ENCODE measurements around the gene VTI1A. TPM values are rescaled to one million over a fixed set of nuclear protein-coding genes. Genes with fewer than 3 reads are reported as not detected.

The VTI1A gene
- total and polyA plus RNA-seq, 9 of the 15 experiments (the other 6 are each of a cell fraction or from before 2014, with no cell fraction given) = 9.3 to 21.4 (median 16.0) TPM

GRCh38 chr10:112446855-112447619 is at the start of gene VTI1A, which contains the start of gene ZDHHC6 (continued):
- TF ChIP-seq CREB3 (tag; conservative IDR thresholded peaks at IDR 0.05; ENCODE audit: low read depth) = 0 out of 2 replicates have a peak, but pooled peaks have one; percentile 58
- peak; percentile 67 for TF ChIP-seq GTF2A2 (tag; IDR thresholded peaks at IDR 0.05)
- TF ChIP-seq C11orf30 (IDR thresholded peaks at IDR 0.05; ENCODE audit: low read depth) = peak; percentile 99
- TF ChIP-seq HNRNPL (IDR thresholded peaks at IDR 0.05; ENCODE audit: low read depth, low read length) = no peak
- no peak for TF ChIP-seq ZNF224 (CRISPR knock-in tag; IDR thresholded peaks at IDR 0.05)
- no peak for TF ChIP-seq FOS (IDR thresholded peaks at IDR 0.05; ENCODE audit: extremely low read depth, insufficient read length)
- TF ChIP-seq ZNF507 (tag; conservative IDR thresholded peaks at IDR 0.05) = no peak
- TF ChIP-seq FOXO4 (CRISPR knock-in tag; IDR thresholded peaks at IDR 0.05) = no peak
- no peak for TF ChIP-seq NUFIP1 (IDR thresholded peaks at IDR 0.05; ENCODE audit: partially characterized antibody)
- no peak for TF ChIP-seq GTF2B (IDR thresholded peaks at IDR 0.05; ENCODE audit: extremely low read depth, insufficient read length)
- peak; percentile 36; the same call in 1 of the 2 replicates for TF ChIP-seq POLR2H (tag; IDR thresholded peaks at IDR 0.05; ENCODE audit: low read depth)
- no peak for TF ChIP-seq BCOR (IDR thresholded peaks at IDR 0.05)
- TF ChIP-seq MTF1 (CRISPR knock-in tag; IDR thresholded peaks at IDR 0.05; ENCODE audit: borderline replicate concordance) = no peak
- TF ChIP-seq NFYB (IDR thresholded peaks at IDR 0.05; ENCODE audit: extremely low read depth, insufficient read length) = no peak
- TF ChIP-seq MITF (IDR thresholded peaks at IDR 0.05) = no peak
- no peak for TF ChIP-seq ZNF561 (CRISPR knock-in tag; conservative IDR thresholded peaks at IDR 0.05)
- peak; percentile 82 to 87 for TF ChIP-seq MNT (conservative IDR thresholded peaks at IDR 0.05)
- no peak; the same call in 1 of the 2 replicates for TF ChIP-seq PKNOX1 (IDR thresholded peaks at IDR 0.05)
- no peak for TF ChIP-seq KLF16 (IDR thresholded peaks at IDR 0.05)
- no peak for TF ChIP-seq IRF1 (CRISPR knock-in tag; IDR thresholded peaks at IDR 0.05; ENCODE audit: borderline replicate concordance)

All from K562 (cell line).